ENCODE measurements around the gene AMOTL1. TPM values are rescaled to one million over a fixed set of nuclear protein-coding genes. Genes with fewer than 3 reads are reported as not detected.
A peak's percentile ranks its signal among the peaks of the same experiment; 100 is the strongest.

The AMOTL1 gene
- total RNA-seq, 4 donors from 2014 or later, result 47.2 to 91.6 (median 66.9) TPM

GRCh38 chr11:94924171-94924572 is 156.0 kb downstream of the AMOTL1 start:
- intact Hi-C loops (cut with DNase I), result no loop called here
- no peaks in the 10 kb centered on the region for H3K9me3 ChIP-seq
- no peak overlapping the region for H3K4me3 ChIP-seq
- 52 to 75% methylated on average over 5 to 6 of the region's 6 CpGs for WGBS, 2 donors
- peaks cover 4 to 49% (median 34%) of the 10 kb centered on the region in 3 donors for H3K4me1 ChIP-seq
- DNase-seq, result no peak
- H3K27me3 ChIP-seq, result no peaks in the 10 kb centered on the region
- peak overlapping the region in 3 of 4 donors; percentile 74 to 91 (median 82) for H3K27ac ChIP-seq
- no peaks in the 10 kb centered on the region for H3K36me3 ChIP-seq
- TF ChIP-seq POLR2A (IDR thresholded peaks at IDR 0.05), result no peak
- TF ChIP-seq CTCF (IDR thresholded peaks at IDR 0.05), result no peak

DNA sequence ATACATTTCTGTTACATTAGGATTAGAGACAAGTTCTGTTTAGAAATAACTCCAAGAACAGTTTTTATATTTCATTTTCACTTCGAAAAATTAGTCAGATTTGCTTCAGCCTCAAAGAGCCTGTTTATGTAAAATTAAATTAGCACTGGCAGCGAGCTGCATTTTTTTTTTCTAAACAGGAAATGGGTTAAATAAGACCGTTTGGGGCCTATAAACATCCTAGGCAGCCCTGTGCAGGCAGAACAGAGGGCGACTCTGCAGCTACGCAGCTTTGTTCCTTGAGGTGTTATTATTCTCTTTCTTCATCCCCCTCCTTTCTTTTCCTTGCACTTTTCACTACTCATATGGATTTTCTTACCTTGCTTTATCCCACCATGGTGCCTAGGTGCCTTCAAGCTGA is 156.5 kb downstream of the AMOTL1 start:
- Histone ChIP-seq H3K27me3 (no peaks in the 10 kb centered on the region), H3K36me3 (no peaks in the 10 kb centered on the region), H3K4me1 (peaks cover 4 to 49% (median 34%) of the 10 kb centered on the region in 3 donors), H3K27ac (peak overlapping the region in 3 of 4 donors; percentile 74 to 91 (median 82)), H3K9me3 (no peaks in the 10 kb centered on the region), H3K4me3 (no peak overlapping the region)
- intact Hi-C loops (cut with DNase I), result no loop called here
- TF ChIP-seq CTCF (IDR thresholded peaks at IDR 0.05), result no peak
- no peak for TF ChIP-seq POLR2A (IDR thresholded peaks at IDR 0.05)
- 33 to 43% methylated on average over 5 of the region's 5 CpGs for WGBS, 2 donors
- DNase-seq, result no peak

- no peaks in the 10 kb centered on the region for H3K9me3 ChIP-seq
- DNase-seq, result no peak
- peaks cover 4 to 49% (median 34%) of the 10 kb centered on the region in 3 donors for H3K4me1 ChIP-seq
- H3K36me3 ChIP-seq, result no peaks in the 10 kb centered on the region
- WGBS, 2 donors, result 58% methylated on average over 7 of the region's 7 CpGs
- intact Hi-C loops (cut with DNase I), result no loop called here
- no peaks in the 10 kb centered on the region for H3K27me3 ChIP-seq
- H3K4me3 ChIP-seq, result no peak overlapping the region
- no peak for TF ChIP-seq POLR2A (IDR thresholded peaks at IDR 0.05)
- TF ChIP-seq CTCF (IDR thresholded peaks at IDR 0.05), result no peak
- H3K27ac ChIP-seq, result peak overlapping the region; percentile 15 to 91 (median 78)
These were observed 157.5 kb downstream of the AMOTL1 start for GRCh38 chr11:94925422-94926270.

DNA sequence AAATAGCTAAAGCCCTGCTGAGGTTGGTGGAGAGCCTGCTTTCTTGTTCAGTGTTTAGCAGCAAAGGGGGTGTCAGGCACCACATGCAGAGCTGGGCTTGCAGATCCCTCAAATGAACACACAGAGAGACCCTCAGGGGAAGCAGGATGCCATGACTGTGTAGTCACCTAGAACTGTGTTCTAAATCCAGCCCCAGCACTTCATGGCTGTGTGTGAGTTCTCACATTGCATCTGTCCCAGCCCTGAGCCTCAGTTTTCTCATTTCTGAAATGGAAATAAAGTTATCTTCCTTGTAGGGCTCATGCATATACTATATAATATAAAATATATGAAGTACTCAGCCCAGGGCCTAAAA is 158.1 kb downstream of the AMOTL1 start:
- no peak for DNase-seq
- Histone ChIP-seq H3K4me1 (peaks cover 4 to 49% (median 34%) of the 10 kb centered on the region in 3 donors), H3K4me3 (no peak overlapping the region), H3K9me3 (no peaks in the 10 kb centered on the region), H3K36me3 (no peaks in the 10 kb centered on the region), H3K27me3 (no peaks in the 10 kb centered on the region), H3K27ac (peak overlapping the region; percentile 15 to 91 (median 78))
- intact Hi-C loops (cut with DNase I), result no loop called here
- TF ChIP-seq CTCF (IDR thresholded peaks at IDR 0.05) (no peak), POLR2A (IDR thresholded peaks at IDR 0.05) (no peak)

Other genes with a start within 250 kb of the AMOTL1 start
- gene FUT4, start 224.4 kb upstream of the AMOTL1 start, total RNA-seq, result 1 to 10 TPM; 1.4 to 6.1 (median 1.8) TPM
- 1 to 10 TPM in 2 of 4 donors, under 1 TPM in 2; 0.18 to 3.1 (median 2.0) TPM for gene PIWIL4, start 201.0 kb upstream of the AMOTL1 start, total RNA-seq
- gene CWC15, start 205.2 kb downstream of the AMOTL1 start, total RNA-seq, result 10 to 100 TPM; 29.3 to 52.6 (median 37.6) TPM
- under 1 TPM; 0.38 to 0.83 (median 0.44) TPM for gene KDM4D, start 205.4 kb downstream of the AMOTL1 start, total RNA-seq

Measured in esophagus squamous epithelium (tissue), 5 donors.